ENCODE measurements around the gene ABHD12B. TPM values are rescaled to one million over a fixed set of nuclear protein-coding genes. Genes with fewer than 3 reads are reported as not detected.
A peak's percentile ranks its signal among the peaks of the same experiment; 100 is the strongest.

Gene ABHD12B
- total and polyA plus RNA-seq, 2 donors (not counting 3 experiments of a cell fraction or from before 2014, with no cell fraction given): not detected

DNA sequence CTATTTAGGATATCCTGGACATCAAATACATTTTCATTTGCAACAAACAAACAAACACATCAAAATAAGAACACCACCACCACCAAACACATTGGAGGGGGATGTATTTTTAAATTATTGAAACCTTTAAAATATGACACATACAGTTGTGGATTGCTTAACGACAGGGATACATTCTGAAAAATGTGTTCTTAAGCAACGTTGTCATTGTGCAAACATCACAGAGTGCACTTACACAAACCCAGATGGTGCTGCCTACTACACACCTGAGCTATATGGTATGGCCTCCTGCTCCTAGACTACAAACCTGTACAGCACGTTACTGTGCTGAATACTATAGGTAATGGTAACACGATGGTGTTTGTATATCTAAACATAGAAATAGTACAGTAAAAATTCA lies 53.0 kb downstream of the ABHD12B start:
- no peaks in the 10 kb centered on the region for H3K9me3 ChIP-seq (replicated peaks; ENCODE audit: control insufficient read depth, insufficient read depth, low read length)
- H4K20me1 ChIP-seq (replicated peaks; ENCODE audit: control insufficient read depth, extremely low read depth, insufficient read depth, low read length): no peaks in the 10 kb centered on the region
- no peaks in the 10 kb centered on the region for H3K27me3 ChIP-seq (ENCODE audit: control insufficient read depth in 2 of 2, insufficient read depth in 2 of 2, low read length in 2 of 2)
- CTCF ChIA-PET: interaction anchor here (0.6 to 1.5 kb wide), 3 partner anchors 11 to 679 kb away, joined by 3 to 4 read pairs (median 3); partner anchors contain the start of gene PYGL
- H3K79me2 ChIP-seq (ENCODE audit: control insufficient read depth, insufficient read depth, low read length): no peaks in the 10 kb centered on the region
- TF ChIP-seq POLR2A (IDR thresholded peaks at IDR 0.05; ENCODE audit: low read depth, low read length) (no peak), MYC (IDR thresholded peaks at IDR 0.05; ENCODE audit: low read depth, low read length) (no peak), EZH2 (IDR thresholded peaks at IDR 0.05; ENCODE audit: borderline replicate concordance, low read depth, low read length, severe bottlenecking) (no peak)
- TF ChIP-seq, protein P1, sequence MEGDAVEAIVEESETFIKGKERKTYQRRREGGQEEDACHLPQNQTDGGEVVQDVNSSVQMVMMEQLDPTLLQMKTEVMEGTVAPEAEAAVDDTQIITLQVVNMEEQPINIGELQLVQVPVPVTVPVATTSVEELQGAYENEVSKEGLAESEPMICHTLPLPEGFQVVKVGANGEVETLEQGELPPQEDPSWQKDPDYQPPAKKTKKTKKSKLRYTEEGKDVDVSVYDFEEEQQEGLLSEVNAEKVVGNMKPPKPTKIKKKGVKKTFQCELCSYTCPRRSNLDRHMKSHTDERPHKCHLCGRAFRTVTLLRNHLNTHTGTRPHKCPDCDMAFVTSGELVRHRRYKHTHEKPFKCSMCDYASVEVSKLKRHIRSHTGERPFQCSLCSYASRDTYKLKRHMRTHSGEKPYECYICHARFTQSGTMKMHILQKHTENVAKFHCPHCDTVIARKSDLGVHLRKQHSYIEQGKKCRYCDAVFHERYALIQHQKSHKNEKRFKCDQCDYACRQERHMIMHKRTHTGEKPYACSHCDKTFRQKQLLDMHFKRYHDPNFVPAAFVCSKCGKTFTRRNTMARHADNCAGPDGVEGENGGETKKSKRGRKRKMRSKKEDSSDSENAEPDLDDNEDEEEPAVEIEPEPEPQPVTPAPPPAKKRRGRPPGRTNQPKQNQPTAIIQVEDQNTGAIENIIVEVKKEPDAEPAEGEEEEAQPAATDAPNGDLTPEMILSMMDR (IDR thresholded peaks at IDR 0.05; ENCODE audit: extremely low read depth in 1 of 2, insufficient read depth in 1 of 2, low read depth in 1 of 2, low read length in 2 of 2): no peak
- TF ChIP-seq, protein P2, sequence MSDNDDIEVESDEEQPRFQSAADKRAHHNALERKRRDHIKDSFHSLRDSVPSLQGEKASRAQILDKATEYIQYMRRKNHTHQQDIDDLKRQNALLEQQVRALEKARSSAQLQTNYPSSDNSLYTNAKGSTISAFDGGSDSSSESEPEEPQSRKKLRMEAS (IDR thresholded peaks at IDR 0.05; ENCODE audit: insufficient read depth, insufficient read length): no peak
- H3K9me1 ChIP-seq (replicated peaks; ENCODE audit: control insufficient read depth, extremely low read depth, insufficient read depth, low read length): no peaks in the 10 kb centered on the region
- dilution Hi-C loops (cut with MboI; ENCODE audit: extremely low pct_ligation_motif_present, low sequenced_read_pairs): no loop called here
- H3K9ac ChIP-seq (replicated peaks; ENCODE audit: extremely low read depth, insufficient read depth, low read length): no peak overlapping the region
- FAIRE-seq (no peak), DNase-seq (ENCODE audit: low read depth, low spot score) (no peak)
- H3K4me2 ChIP-seq (ENCODE audit: insufficient read depth, low read length): no peak overlapping the region
- H3K36me3 ChIP-seq (ENCODE audit: control insufficient read depth in 2 of 2, extremely low read depth in 1 of 2, insufficient read depth in 2 of 2, low read length in 2 of 2): peaks cover 0 to 2% of the 10 kb centered on the region in 2 experiments
- intact Hi-C loops (cut with micrococcal nuclease): no loop called here
- no peak overlapping the region for H3K27ac ChIP-seq (ENCODE audit: insufficient read depth, low read depth, low read length)
- no peak overlapping the region for H3K4me3 ChIP-seq (replicated peaks in 1 of 3; ENCODE audit: insufficient read depth in 1 of 3, low read depth in 1 of 3, low read length in 3 of 3)
- no peaks in the 10 kb centered on the region for H3K4me1 ChIP-seq (ENCODE audit: control insufficient read depth, extremely low read depth, insufficient read depth, low read length)
- BruUV-seq (replicated peaks): no TSS peak
- POLR2A ChIA-PET: no interaction called here
- no peak overlapping the region for H2AFZ ChIP-seq (ENCODE audit: low read depth, low read length)

DNA sequence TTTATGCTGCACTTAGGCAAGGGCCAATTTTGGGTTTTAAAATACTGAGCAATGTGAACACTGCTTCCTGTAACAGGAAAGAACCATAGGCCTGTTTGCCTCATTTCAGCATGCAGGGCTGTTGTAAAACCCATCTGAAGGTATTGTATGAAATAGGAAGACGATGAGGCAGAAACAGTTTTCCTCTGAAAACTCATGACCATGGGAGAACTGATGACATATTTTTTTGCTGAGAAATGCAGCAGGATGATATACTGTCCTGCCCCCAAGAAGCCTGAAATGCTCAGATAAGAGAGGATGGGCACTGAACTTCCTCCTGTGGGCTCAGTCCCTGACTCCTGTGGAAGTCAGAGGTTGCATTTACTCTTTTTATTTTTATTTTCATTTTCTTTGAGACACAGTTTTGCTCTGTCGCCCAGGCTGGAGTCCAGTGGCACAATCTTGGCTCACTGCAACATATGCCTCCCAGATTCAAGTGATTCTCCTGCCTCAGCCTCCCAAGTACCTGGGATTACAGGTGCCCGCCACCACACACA lies 55.1 kb downstream of the ABHD12B start:
- Histone ChIP-seq H4K20me1 (replicated peaks; ENCODE audit: control insufficient read depth, extremely low read depth, insufficient read depth, low read length) (no peaks in the 10 kb centered on the region), H3K36me3 (ENCODE audit: control insufficient read depth in 2 of 2, extremely low read depth in 1 of 2, insufficient read depth in 2 of 2, low read length in 2 of 2) (peaks cover 0 to 2% of the 10 kb centered on the region in 2 experiments), H3K9me3 (replicated peaks; ENCODE audit: control insufficient read depth, insufficient read depth, low read length) (no peaks in the 10 kb centered on the region), H3K4me2 (ENCODE audit: insufficient read depth, low read length) (no peak overlapping the region), H3K9me1 (replicated peaks; ENCODE audit: control insufficient read depth, extremely low read depth, insufficient read depth, low read length) (no peaks in the 10 kb centered on the region), H2AFZ (ENCODE audit: low read depth, low read length) (no peak overlapping the region), H3K4me1 (ENCODE audit: control insufficient read depth, extremely low read depth, insufficient read depth, low read length) (no peaks in the 10 kb centered on the region), H3K9ac (replicated peaks; ENCODE audit: extremely low read depth, insufficient read depth, low read length) (no peak overlapping the region), H3K27me3 (ENCODE audit: control insufficient read depth in 2 of 2, insufficient read depth in 2 of 2, low read length in 2 of 2) (no peaks in the 10 kb centered on the region), H3K27ac (ENCODE audit: insufficient read depth, low read depth, low read length) (no peak overlapping the region), H3K4me3 (replicated peaks in 1 of 3; ENCODE audit: insufficient read depth in 1 of 3, low read depth in 1 of 3, low read length in 3 of 3) (no peak overlapping the region), H3K79me2 (ENCODE audit: control insufficient read depth, insufficient read depth, low read length) (no peaks in the 10 kb centered on the region)
- DNase-seq (ENCODE audit: low read depth, low spot score): peak; percentile 41
- ChIA-PET POLR2A (no interaction called here), CTCF (no interaction called here)
- BruUV-seq (replicated peaks): no TSS peak
- intact Hi-C loops (cut with micrococcal nuclease): no loop called here
- FAIRE-seq: no peak
- TF ChIP-seq FOS (IDR thresholded peaks at IDR 0.05; ENCODE audit: borderline replicate concordance, insufficient read depth, low read length) (no peak), MYC (IDR thresholded peaks at IDR 0.05; ENCODE audit: low read depth, low read length) (no peak), EZH2 (IDR thresholded peaks at IDR 0.05; ENCODE audit: borderline replicate concordance, low read depth, low read length, severe bottlenecking) (no peak), POLR2A (IDR thresholded peaks at IDR 0.05; ENCODE audit: low read depth, low read length) (no peak), POLR2AphosphoS5 (IDR thresholded peaks at IDR 0.05; ENCODE audit: insufficient read depth, low read depth, low read length) (no peak), GATA2 (IDR thresholded peaks at IDR 0.05; ENCODE audit: insufficient read depth, insufficient read length, low read depth, low read length) (no peak), JUN (IDR thresholded peaks at IDR 0.05; ENCODE audit: borderline replicate concordance, insufficient read depth, insufficient read length, low read depth) (no peak)
- TF ChIP-seq, protein P2 (IDR thresholded peaks at IDR 0.05; ENCODE audit: insufficient read depth, insufficient read length): no peak
- TF ChIP-seq, protein P1 (IDR thresholded peaks at IDR 0.05; ENCODE audit: extremely low read depth in 1 of 2, insufficient read depth in 1 of 2, low read depth in 1 of 2, low read length in 2 of 2): no peak
- dilution Hi-C loops (cut with MboI; ENCODE audit: extremely low pct_ligation_motif_present, low sequenced_read_pairs): no loop called here
